ENCODE data around the gene FKBP8. TPM values are rescaled to one million over a fixed set of nuclear protein-coding genes. Genes with fewer than 3 reads are reported as not detected.
A peak's percentile ranks its signal among the peaks of the same experiment; 100 is the strongest.
"Not testable (repeated sequence)": the region's sequence is repeated elsewhere in the genome, so short reads cannot be mapped to it uniquely, and the experiment has no call there.

FKBP8 gene
- total RNA-seq, 1 donor from 2014 or later: 246 TPM

GRCh38 chr19:18541258-18541991 is 1.9 kb downstream of the FKBP8 start:
- no peaks in the 10 kb centered on the region for H3K4me1 Mint-ChIP-seq (ENCODE audit: low read depth, unreplicated experiment)
- Histone ChIP-seq H3K4me3 (ENCODE audit: insufficient read depth, low read depth, low read length) (no peak overlapping the region), H3K4me1 (ENCODE audit: insufficient read depth, low read length) (peaks cover 14% of the 10 kb centered on the region), H3K9ac (ENCODE audit: low read length) (peak overlapping the region; percentile 77), H3K4me2 (ENCODE audit: low read length) (no peak overlapping the region), H2AFZ (ENCODE audit: low read depth, low read length) (no peak overlapping the region), H3K79me2 (ENCODE audit: insufficient read depth, low read length) (peaks cover 16% of the 10 kb centered on the region), H3K27ac (ENCODE audit: low read depth, low read length) (no peak overlapping the region), H4K20me1 (ENCODE audit: insufficient read depth, low read length) (peaks cover 9% of the 10 kb centered on the region), H3K27me3 (ENCODE audit: insufficient read depth, low read length) (no peaks in the 10 kb centered on the region), H3K9me3 (ENCODE audit: insufficient read depth, low read depth, low read length) (no peaks in the 10 kb centered on the region), H3K36me3 (ENCODE audit: insufficient read depth, low read length) (peaks cover 9% of the 10 kb centered on the region)
- no peaks in the 10 kb centered on the region for H3K27me3 Mint-ChIP-seq (ENCODE audit: low read depth, unreplicated experiment)
- H3K9me3 Mint-ChIP-seq (ENCODE audit: unreplicated experiment): no peaks in the 10 kb centered on the region
- no peak for DNase-seq (ENCODE audit: low read depth)
- peak overlapping the region; percentile 42 for H3K4me3 Mint-ChIP-seq (ENCODE audit: unreplicated experiment)
- H3K27ac Mint-ChIP-seq (ENCODE audit: unreplicated experiment): no peak overlapping the region
- TF ChIP-seq CTCF (IDR thresholded peaks at IDR 0.05; ENCODE audit: insufficient read depth, low read depth, low read length) (no peak), EZH2 (IDR thresholded peaks at IDR 0.05; ENCODE audit: insufficient read depth, low read length) (no peak)
- FAIRE-seq: no peak
- peaks cover 8% of the 10 kb centered on the region for H3K36me3 Mint-ChIP-seq (ENCODE audit: low read depth, unreplicated experiment)

GRCh38 chr19:18540200-18540599 is 3.2 kb downstream of the FKBP8 start:
- H3K27me3 Mint-ChIP-seq (ENCODE audit: low read depth, unreplicated experiment); H3K4me3 Mint-ChIP-seq (ENCODE audit: unreplicated experiment); H3K27ac ChIP-seq (ENCODE audit: low read depth, low read length); H3K4me3 ChIP-seq (ENCODE audit: insufficient read depth, low read depth, low read length); DNase-seq (ENCODE audit: low read depth); H3K4me2 ChIP-seq (ENCODE audit: low read length); H4K20me1 ChIP-seq (ENCODE audit: insufficient read depth, low read length); H2AFZ ChIP-seq (ENCODE audit: low read depth, low read length); FAIRE-seq; H3K4me1 Mint-ChIP-seq (ENCODE audit: low read depth, unreplicated experiment); H3K9me3 Mint-ChIP-seq (ENCODE audit: unreplicated experiment); H3K36me3 ChIP-seq (ENCODE audit: insufficient read depth, low read length); H3K27ac Mint-ChIP-seq (ENCODE audit: unreplicated experiment); H3K27me3 ChIP-seq (ENCODE audit: insufficient read depth, low read length); H3K9me3 ChIP-seq (ENCODE audit: insufficient read depth, low read depth, low read length): not testable (repeated sequence)
- Histone ChIP-seq H3K4me1 (ENCODE audit: insufficient read depth, low read length) (peaks cover 14% of the 10 kb centered on the region), H3K9ac (ENCODE audit: low read length) (peak overlapping the region; percentile 6), H3K79me2 (ENCODE audit: insufficient read depth, low read length) (peaks cover 16% of the 10 kb centered on the region)
- peaks cover 16% of the 10 kb centered on the region for H3K36me3 Mint-ChIP-seq (ENCODE audit: low read depth, unreplicated experiment)

GRCh38 chr19:18539372-18539771 is 4.0 kb downstream of the FKBP8 start:
- Mint-ChIP-seq H3K4me1 (ENCODE audit: low read depth, unreplicated experiment) (no peaks in the 10 kb centered on the region), H3K27me3 (ENCODE audit: low read depth, unreplicated experiment) (no peaks in the 10 kb centered on the region), H3K4me3 (ENCODE audit: unreplicated experiment) (no peak overlapping the region), H3K36me3 (ENCODE audit: low read depth, unreplicated experiment) (peaks cover 18% of the 10 kb centered on the region), H3K27ac (ENCODE audit: unreplicated experiment) (no peak overlapping the region), H3K9me3 (ENCODE audit: unreplicated experiment) (no peaks in the 10 kb centered on the region)
- H3K4me1 ChIP-seq (ENCODE audit: insufficient read depth, low read length): peaks cover 14% of the 10 kb centered on the region
- peaks cover 9% of the 10 kb centered on the region for H3K36me3 ChIP-seq (ENCODE audit: insufficient read depth, low read length)
- no peaks in the 10 kb centered on the region for H3K9me3 ChIP-seq (ENCODE audit: insufficient read depth, low read depth, low read length)
- H3K27ac ChIP-seq (ENCODE audit: low read depth, low read length): no peak overlapping the region
- H3K4me2 ChIP-seq (ENCODE audit: low read length): no peak overlapping the region
- no peak for TF ChIP-seq EZH2 (IDR thresholded peaks at IDR 0.05; ENCODE audit: insufficient read depth, low read length)
- TF ChIP-seq CTCF (IDR thresholded peaks at IDR 0.05; ENCODE audit: insufficient read depth, low read depth, low read length): no peak
- H3K27me3 ChIP-seq (ENCODE audit: insufficient read depth, low read length): no peaks in the 10 kb centered on the region
- H3K9ac ChIP-seq (ENCODE audit: low read length): no peak overlapping the region
- H3K4me3 ChIP-seq (ENCODE audit: insufficient read depth, low read depth, low read length): no peak overlapping the region
- DNase-seq (ENCODE audit: low read depth) (no peak), FAIRE-seq (no peak)
- H4K20me1 ChIP-seq (ENCODE audit: insufficient read depth, low read length): peaks cover 9% of the 10 kb centered on the region
- no peak overlapping the region for H2AFZ ChIP-seq (ENCODE audit: low read depth, low read length)
- peaks cover 16% of the 10 kb centered on the region for H3K79me2 ChIP-seq (ENCODE audit: insufficient read depth, low read length)
